HL-60 (cell line): Measurements from ENCODE around the gene JARID2.

Source experiments
- DNase-seq, 2 experiments: peaks; one replicate each; pipeline ENCODE4 v3.0.0-alpha.2; 2010 to 2020; ENCODE audit warnings: low read depth in 1 of 2, low spot score in 1 of 2
- H3K27ac ChIP-seq: fragments of 250-450 bp; sonication (Bioruptor Pico); replicated peaks from 2 replicates; pipeline ENCODE4 v1.5.1; 2020; ENCODE audit warnings: mild to moderate bottlenecking, moderate library complexity
- H3K27me3 ChIP-seq: fragments of 250-450 bp; sonication (Bioruptor Pico); 2 replicates; pipeline ENCODE4 v1.5.1; 2021; ENCODE audit warnings: mild to moderate bottlenecking, moderate library complexity; ENCODE audit not compliant: insufficient read depth, poor library complexity, severe bottlenecking
- H3K4me3 ChIP-seq: replicated peaks from 2 replicates; pipeline ENCODE4 v1.5.1; 2011; ENCODE audit warnings: mild to moderate bottlenecking, control low read depth, low read length; ENCODE audit not compliant: insufficient read depth
- GABPA ChIP-seq: IDR thresholded peaks from 2 replicates; pipeline ENCODE4 v1.6.1; 2012; ENCODE audit warnings: low read depth
- POLR2AphosphoS5 ChIP-seq: IDR thresholded peaks from 2 replicates; pipeline ENCODE4 v1.6.1; 2012; ENCODE audit warnings: low read depth
- SPI1 ChIP-seq: IDR thresholded peaks from 2 replicates; pipeline ENCODE4 v1.6.1; 2012; ENCODE audit warnings: low read depth, mild to moderate bottlenecking, borderline replicate concordance
- TF ChIP-seq, protein P1 (sequence below): IDR thresholded peaks from 2 replicates; pipeline ENCODE4 v1.6.1; 2012; ENCODE audit warnings: low read depth; ENCODE audit not compliant: insufficient replicate concordance
- TF ChIP-seq, protein P2 (sequence below): IDR thresholded peaks from one replicate; pipeline ENCODE4 v1.5.1; 2011; ENCODE audit warnings: low read length, control low read depth, inconsistent platforms; ENCODE audit not compliant: insufficient read depth

The JARID2 gene

DNA sequence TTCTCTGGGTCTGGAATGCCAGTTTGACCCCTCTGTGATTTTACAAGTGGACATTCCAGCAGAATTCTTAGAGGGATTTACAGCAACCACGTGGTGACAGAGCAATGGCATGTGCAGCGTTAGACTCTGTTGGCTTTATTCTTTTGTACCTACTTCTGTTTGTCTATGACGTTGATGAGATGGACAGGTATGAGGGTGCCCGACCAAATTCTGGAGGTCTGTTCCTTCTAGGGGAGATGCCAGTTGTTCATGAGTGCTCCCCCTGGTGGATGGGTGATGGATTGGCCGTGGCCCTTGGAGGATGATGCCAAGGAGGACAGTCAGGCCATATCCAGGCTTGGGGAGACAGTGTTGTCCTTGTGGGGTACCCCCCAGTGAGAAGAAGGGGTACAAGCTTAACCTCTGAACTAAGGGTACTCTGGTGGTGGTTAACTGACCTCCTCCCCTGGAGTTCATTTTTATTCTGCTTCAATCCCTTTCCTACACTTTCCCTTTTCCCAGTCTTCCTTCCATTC is 218.4 kb downstream of the JARID2 start:
- Histone ChIP-seq H3K4me3 (no peak overlapping the region), H3K27me3 (no peaks in the 10 kb centered on the region), H3K27ac (no peak overlapping the region)
- no peak for TF ChIP-seq GABPA
- TF ChIP-seq, protein P1, sequence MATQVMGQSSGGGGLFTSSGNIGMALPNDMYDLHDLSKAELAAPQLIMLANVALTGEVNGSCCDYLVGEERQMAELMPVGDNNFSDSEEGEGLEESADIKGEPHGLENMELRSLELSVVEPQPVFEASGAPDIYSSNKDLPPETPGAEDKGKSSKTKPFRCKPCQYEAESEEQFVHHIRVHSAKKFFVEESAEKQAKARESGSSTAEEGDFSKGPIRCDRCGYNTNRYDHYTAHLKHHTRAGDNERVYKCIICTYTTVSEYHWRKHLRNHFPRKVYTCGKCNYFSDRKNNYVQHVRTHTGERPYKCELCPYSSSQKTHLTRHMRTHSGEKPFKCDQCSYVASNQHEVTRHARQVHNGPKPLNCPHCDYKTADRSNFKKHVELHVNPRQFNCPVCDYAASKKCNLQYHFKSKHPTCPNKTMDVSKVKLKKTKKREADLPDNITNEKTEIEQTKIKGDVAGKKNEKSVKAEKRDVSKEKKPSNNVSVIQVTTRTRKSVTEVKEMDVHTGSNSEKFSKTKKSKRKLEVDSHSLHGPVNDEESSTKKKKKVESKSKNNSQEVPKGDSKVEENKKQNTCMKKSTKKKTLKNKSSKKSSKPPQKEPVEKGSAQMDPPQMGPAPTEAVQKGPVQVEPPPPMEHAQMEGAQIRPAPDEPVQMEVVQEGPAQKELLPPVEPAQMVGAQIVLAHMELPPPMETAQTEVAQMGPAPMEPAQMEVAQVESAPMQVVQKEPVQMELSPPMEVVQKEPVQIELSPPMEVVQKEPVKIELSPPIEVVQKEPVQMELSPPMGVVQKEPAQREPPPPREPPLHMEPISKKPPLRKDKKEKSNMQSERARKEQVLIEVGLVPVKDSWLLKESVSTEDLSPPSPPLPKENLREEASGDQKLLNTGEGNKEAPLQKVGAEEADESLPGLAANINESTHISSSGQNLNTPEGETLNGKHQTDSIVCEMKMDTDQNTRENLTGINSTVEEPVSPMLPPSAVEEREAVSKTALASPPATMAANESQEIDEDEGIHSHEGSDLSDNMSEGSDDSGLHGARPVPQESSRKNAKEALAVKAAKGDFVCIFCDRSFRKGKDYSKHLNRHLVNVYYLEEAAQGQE, result no peak
- TF ChIP-seq POLR2AphosphoS5, result no peak
- TF ChIP-seq, protein P2, sequence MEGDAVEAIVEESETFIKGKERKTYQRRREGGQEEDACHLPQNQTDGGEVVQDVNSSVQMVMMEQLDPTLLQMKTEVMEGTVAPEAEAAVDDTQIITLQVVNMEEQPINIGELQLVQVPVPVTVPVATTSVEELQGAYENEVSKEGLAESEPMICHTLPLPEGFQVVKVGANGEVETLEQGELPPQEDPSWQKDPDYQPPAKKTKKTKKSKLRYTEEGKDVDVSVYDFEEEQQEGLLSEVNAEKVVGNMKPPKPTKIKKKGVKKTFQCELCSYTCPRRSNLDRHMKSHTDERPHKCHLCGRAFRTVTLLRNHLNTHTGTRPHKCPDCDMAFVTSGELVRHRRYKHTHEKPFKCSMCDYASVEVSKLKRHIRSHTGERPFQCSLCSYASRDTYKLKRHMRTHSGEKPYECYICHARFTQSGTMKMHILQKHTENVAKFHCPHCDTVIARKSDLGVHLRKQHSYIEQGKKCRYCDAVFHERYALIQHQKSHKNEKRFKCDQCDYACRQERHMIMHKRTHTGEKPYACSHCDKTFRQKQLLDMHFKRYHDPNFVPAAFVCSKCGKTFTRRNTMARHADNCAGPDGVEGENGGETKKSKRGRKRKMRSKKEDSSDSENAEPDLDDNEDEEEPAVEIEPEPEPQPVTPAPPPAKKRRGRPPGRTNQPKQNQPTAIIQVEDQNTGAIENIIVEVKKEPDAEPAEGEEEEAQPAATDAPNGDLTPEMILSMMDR, result peak; percentile 62
- TF ChIP-seq SPI1, result no peak
- peak; percentile 47 to 57 for DNase-seq

- Histone ChIP-seq H3K27ac (no peak overlapping the region), H3K27me3 (no peaks in the 10 kb centered on the region), H3K4me3 (no peak overlapping the region)
- DNase-seq, result no peak
- no peak for TF ChIP-seq SPI1
- no peak for TF ChIP-seq GABPA
- TF ChIP-seq, protein P2, result no peak
- TF ChIP-seq, protein P1, result no peak
- TF ChIP-seq POLR2AphosphoS5, result no peak
Observed at GRCh38 chr6:15465212-15465611, 219.3 kb downstream of the JARID2 start.

DNA sequence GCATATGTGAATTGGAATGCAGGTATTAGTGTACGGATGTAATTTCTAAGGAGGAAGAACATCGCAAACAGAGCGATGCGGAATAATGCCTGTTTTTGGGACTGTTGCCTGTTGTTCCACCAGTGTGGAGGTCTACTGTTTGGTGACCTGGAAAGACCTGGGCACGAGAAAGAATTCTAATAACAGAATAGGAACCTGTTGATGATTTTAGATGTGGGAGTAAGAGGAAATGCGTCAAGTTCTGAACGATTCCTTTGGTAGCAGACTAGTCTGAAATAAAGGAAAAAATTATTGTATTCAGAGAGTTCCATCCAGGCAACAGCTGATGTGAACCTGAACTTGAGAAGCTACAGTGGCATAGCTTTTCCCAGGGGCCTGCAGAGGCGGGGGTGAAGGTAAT is 224.9 kb downstream of the JARID2 start:
- no peaks in the 10 kb centered on the region for H3K27me3 ChIP-seq
- no peak overlapping the region for H3K4me3 ChIP-seq
- no peak for DNase-seq
- TF ChIP-seq, protein P2, result no peak
- TF ChIP-seq, protein P1, result no peak
- TF ChIP-seq POLR2AphosphoS5 (no peak), GABPA (no peak)
- no peak overlapping the region for H3K27ac ChIP-seq
